ENCODE measurements around the gene PHLPP1.

PHLPP1 gene

GRCh38 chr18:62784966-62785413, 69.6 kb downstream of the PHLPP1 start (continued):
- TF ChIP-seq PRDM4 (tag by site-specific recombination; IDR thresholded peaks at IDR 0.05) (peak; percentile 62), GLI2 (tag by site-specific recombination; IDR thresholded peaks at IDR 0.05; ENCODE audit: borderline replicate concordance, low read depth) (peak; percentile 75; the same call in 1 of the 2 replicates), IKZF3 (tag by site-specific recombination; IDR thresholded peaks at IDR 0.05) (peak; percentile 88), ZNF585B (tag by site-specific recombination; IDR thresholded peaks at IDR 0.05) (no peak), ZNF623 (tag by site-specific recombination; IDR thresholded peaks at IDR 0.05) (peak; percentile 33; the same call in 1 of the 2 replicates), ZNF596 (tag by site-specific recombination; IDR thresholded peaks at IDR 0.05) (peak; percentile 75), KLF10 (tag by site-specific recombination; IDR thresholded peaks at IDR 0.05) (peak; percentile 76), ZBTB11 (tag by site-specific recombination; conservative IDR thresholded peaks at IDR 0.05; ENCODE audit: low read depth) (0 out of 2 replicates have a peak, but pooled peaks have one; percentile 17), ZNF239 (tag by site-specific recombination; IDR thresholded peaks at IDR 0.05) (0 out of 2 replicates have a peak, but pooled peaks have one; percentile 33), ZNF2 (tag by site-specific recombination; IDR thresholded peaks at IDR 0.05) (peak; percentile 70; the same call in 1 of the 2 replicates), BCL11A (tag by site-specific recombination; IDR thresholded peaks at IDR 0.05; ENCODE audit: low read depth) (peak; percentile 74), ZNF692 (tag by site-specific recombination; IDR thresholded peaks at IDR 0.05) (peak; percentile 63; the same call in 1 of the 2 replicates), BCL11B (tag by site-specific recombination; IDR thresholded peaks at IDR 0.05; ENCODE audit: low read depth) (peak; percentile 58; the same call in 1 of the 2 replicates), ZNF280C (tag by site-specific recombination; IDR thresholded peaks at IDR 0.05) (no peak), ZSCAN30 (tag by site-specific recombination; IDR thresholded peaks at IDR 0.05) (0 out of 2 replicates have a peak, but pooled peaks have one; percentile 47), ZNF10 (tag by site-specific recombination; IDR thresholded peaks at IDR 0.05) (no peak), HIC1 (tag by site-specific recombination; IDR thresholded peaks at IDR 0.05) (peak; percentile 56), ZNF561 (tag by site-specific recombination; IDR thresholded peaks at IDR 0.05; ENCODE audit: borderline replicate concordance) (peak; percentile 64; the same call in 1 of the 2 replicates)
- TF ChIP-seq, protein P1, sequence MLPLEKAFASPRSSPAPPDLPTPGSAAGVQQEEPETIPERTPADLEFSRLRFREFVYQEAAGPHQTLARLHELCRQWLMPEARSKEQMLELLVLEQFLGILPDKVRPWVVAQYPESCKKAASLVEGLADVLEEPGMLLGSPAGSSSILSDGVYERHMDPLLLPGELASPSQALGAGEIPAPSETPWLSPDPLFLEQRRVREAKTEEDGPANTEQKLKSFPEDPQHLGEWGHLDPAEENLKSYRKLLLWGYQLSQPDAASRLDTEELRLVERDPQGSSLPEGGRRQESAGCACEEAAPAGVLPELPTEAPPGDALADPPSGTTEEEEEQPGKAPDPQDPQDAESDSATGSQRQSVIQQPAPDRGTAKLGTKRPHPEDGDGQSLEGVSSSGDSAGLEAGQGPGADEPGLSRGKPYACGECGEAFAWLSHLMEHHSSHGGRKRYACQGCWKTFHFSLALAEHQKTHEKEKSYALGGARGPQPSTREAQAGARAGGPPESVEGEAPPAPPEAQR (tag by site-specific recombination; IDR thresholded peaks at IDR 0.05) = no peak
